GM08714 (cell line): ENCODE measurements around the gene CLPX.
"Not testable (repeated sequence)": the region's sequence is repeated elsewhere in the genome, so short reads cannot be mapped to it uniquely, and the experiment has no call there.

Experiments used
- H3K4me3 ChIP-seq: fragments of 200-500 bp; sonication (Bioruptor generic); 2 replicates; pipeline ENCODE4 v1.5.1; 2014; ENCODE audit warnings: mild to moderate bottlenecking, low read length, inconsistent platforms
- ZNF274 ChIP-seq: IDR thresholded peaks from 2 replicates; pipeline ENCODE4 v1.6.1; 2012; ENCODE audit warnings: mild to moderate bottlenecking, low read depth, low read length

The CLPX gene

DNA sequence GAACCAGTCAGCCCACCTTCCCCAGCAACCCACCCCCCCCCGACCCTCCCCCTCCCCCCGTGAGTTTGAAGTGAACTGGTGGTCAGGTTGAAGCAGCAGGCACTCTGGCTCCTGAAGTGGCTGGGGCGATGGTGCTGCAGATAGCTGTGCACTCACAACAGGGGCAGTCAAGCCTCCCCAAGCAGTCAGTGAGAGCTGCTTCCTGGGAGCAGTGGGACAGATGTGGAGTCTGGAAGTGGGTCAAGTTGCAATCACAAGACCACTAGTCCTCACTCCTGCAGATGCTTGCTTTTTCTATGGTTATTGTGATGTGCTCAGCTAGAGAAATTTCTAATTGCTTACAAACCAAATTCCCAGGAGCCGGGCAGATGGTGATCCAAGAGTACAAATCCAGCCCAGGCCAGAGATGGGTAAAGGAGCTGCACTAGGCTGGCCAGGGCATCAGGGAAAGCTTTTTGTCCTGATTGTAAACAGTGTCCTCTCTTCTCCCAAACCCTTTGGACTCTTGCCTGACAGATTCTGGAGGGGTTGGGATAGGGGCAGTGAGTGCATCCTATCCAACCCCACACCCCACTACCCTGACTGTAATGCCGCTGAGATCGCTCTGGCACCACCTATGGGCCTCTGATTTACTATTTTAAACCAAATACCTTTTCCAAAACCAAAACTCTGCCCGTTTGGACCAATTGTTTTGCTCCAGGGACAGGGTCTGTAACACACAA lies 9.8 kb upstream of the CLPX start:
- H3K4me3 ChIP-seq, result no peak overlapping the region
- TF ChIP-seq ZNF274, result no peak

DNA sequence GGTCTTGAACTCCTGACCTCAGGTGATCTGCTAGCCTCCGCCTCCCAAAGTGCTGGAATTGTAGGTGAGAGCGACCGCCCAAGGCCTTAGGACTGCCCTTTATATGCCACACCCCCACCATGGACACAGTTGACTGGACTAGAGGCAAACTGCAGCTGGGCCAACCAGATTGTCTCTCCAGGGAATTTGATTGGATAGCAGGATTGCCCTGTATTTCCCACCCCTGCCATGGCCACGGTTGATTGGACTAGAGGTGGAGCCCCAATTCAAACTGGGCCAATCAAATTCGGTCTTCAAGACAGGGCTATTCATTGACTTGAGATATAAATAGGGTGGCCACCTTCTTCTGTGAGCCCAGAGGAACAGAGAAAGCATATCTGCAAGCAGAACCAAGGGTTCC lies 6.9 kb upstream of the CLPX start:
- H3K4me3 ChIP-seq, result no peak overlapping the region
- no peak for TF ChIP-seq ZNF274

DNA sequence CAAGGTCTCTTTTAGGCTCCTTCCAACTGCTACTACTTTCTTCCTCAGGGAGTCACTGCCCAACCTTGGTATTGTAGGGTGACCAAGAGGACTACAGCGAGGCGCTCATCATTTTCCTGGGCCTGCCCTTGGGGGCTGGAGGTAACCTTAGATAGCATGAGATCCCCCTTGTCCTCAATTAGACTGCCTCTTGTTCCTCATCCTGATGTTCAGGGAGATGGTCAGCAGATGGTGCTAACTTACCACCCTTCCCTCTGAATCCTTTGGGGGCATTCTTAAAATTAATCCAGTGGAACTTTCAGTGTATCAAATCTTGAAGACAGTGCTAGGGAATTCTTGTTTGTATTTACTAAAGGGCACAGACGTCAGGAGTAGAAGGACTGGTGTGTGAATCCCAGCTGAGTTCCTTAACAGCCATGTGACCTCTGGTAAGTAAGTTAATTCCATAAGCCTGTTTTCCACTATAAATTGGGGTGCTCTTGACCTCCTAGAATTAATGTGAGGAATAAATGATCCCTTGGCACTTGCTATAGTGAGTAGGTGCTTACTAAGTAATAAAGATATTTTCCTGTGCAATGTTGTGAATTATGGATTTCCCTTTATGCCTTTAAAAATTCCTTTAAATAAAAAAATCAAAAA lies 4.1 kb upstream of the CLPX start:
- TF ChIP-seq ZNF274, result no peak
- no peak overlapping the region for H3K4me3 ChIP-seq

- H3K4me3 ChIP-seq, result not testable (repeated sequence)
These were observed 3.3 kb upstream of the CLPX start for GRCh38 chr15:65188472-65188871.

GRCh38 chr15:65184305-65184867 lies 756 bp downstream of the CLPX start:
- peak overlapping the region; percentile 74 for H3K4me3 ChIP-seq
- TF ChIP-seq ZNF274, result no peak

GRCh38 chr15:65183865-65184159 lies 1.3 kb downstream of the CLPX start:
- H3K4me3 ChIP-seq, result peak overlapping the region; percentile 74; the same call in 1 of the 2 replicates
- TF ChIP-seq ZNF274, result no peak

DNA sequence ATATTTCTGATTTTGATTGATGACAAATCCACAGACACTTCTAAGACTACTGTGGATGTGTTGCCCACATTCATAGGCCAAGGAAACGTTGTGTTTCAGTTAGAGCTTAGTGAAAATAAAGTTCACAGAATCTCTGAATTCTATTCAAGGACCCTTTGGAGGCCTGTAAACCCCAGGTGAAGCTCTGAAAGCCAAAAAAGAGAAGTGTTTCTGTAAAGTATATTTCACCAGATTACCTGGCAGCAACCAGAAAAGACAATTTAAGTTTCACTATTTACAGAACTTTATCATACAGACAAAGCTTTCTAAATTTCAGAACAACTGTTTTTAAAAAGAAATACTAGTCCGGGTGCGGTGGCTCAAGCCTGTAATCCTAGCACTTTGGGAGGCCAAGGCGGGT lies 2.6 kb downstream of the CLPX start:
- H3K4me3 ChIP-seq, result no peak overlapping the region; the same call in 1 of the 2 replicates
- TF ChIP-seq ZNF274, result no peak

- not testable (repeated sequence) for H3K4me3 ChIP-seq
These were observed 3.4 kb downstream of the CLPX start for GRCh38 chr15:65181582-65182353.

DNA sequence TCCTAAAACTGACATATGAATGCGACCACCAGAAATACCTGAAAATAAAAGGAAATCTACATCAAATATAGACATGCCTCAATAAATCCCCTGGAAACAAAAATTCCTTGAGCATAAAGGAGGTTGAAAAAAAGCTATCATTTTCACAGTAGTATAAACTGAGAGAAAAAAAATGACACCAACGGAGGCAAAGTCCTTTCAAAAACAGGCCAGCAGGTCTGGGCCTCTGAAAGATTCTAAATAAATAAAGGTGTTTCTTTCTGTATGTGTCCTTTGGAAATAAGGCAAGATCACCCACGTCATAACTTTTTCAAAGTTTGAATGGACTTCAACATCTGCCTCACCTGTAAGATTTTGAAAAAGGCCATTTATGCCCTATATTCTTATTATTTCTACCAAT lies 5.0 kb downstream of the CLPX start:
- no peak overlapping the region for H3K4me3 ChIP-seq
- no peak for TF ChIP-seq ZNF274

DNA sequence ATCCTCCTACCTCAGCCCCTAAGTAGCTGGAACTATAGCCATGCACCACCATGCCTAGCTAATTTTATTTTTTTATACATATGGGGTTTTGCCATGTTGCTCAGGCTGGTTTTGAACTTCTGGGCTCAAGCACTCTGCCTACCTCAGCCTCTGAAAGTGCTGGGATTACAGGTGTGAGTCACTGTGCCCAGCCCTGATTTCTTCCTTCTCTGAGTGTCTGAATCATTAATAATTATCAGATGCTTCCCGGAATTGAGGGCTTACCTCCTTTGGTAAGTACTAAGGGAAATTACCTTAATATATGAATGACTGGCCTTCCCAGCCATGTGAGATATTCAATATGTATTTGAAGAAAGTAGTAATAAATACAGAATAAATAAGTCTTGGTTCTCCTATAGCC lies 7.2 kb downstream of the CLPX start:
- no peak for TF ChIP-seq ZNF274
- H3K4me3 ChIP-seq, result no peak overlapping the region

- no peak for TF ChIP-seq ZNF274
- no peak overlapping the region for H3K4me3 ChIP-seq
These were observed 9.1 kb downstream of the CLPX start for GRCh38 chr15:65176056-65176455.

DNA sequence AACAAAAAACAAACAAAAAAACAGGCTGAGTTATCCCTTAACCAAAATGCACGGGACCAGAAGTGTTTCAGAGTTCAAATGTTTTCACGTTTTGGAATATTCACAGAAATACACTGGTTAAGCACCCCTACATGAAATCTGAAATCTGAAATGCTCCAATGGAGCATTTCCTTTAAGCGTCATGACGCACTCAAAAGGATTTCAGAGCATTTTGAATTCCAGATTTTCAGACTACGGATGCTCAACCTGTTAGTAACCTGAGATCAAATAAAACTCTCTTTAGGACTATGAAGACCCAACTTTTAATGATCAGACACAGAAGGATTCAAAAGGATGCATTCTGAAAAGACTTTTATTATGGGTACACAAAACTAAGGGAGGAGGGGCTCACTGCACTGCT lies 9.6 kb downstream of the CLPX start:
- no peak for TF ChIP-seq ZNF274
- H3K4me3 ChIP-seq, result no peak overlapping the region

DNA sequence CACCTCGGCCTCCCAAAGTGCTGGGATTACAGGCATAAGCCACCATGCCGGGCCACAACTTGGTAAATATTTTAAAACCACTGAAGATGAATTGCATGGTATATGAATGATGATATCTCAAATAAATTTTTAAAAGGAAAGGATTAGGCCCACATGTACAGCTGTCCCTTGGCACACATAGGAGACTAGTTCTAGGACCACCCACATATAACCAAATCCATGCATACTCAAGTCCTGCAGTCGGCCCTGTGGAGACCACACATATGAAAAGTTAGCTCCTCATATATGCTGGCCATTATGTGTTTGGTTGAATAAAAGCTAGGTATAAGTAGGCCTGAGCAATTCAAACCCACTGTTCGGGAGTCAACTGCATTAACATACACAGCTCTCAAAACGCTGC lies 10.6 kb downstream of the CLPX start:
- no peak overlapping the region for H3K4me3 ChIP-seq
- TF ChIP-seq ZNF274, result no peak

- H3K4me3 ChIP-seq, result no peak overlapping the region
- TF ChIP-seq ZNF274, result no peak
These were observed 12.6 kb downstream of the CLPX start for GRCh38 chr15:65172531-65172930.

DNA sequence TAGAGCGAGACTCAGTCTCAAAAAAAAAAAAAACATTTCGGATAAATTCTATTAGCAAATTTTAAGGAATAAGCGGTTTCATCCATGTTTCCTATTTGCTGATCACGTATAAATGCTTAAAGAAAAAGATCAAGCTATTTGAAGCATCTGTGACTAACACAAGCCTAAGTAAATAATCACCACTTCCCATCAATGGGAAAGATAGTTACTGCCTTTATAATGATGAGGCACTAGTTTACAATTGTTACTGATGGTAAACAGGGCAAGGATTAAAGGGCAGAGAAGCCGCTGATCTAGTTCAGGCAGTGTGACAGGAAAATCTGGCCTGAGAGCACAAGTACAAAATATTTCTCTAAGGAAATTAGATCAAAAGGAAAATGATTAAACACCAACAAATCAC lies 13.7 kb downstream of the CLPX start:
- TF ChIP-seq ZNF274, result no peak
- no peak overlapping the region for H3K4me3 ChIP-seq
